Suprapubic skin (tissue), 4 donors: ENCODE measurements around the gene AVPR1B.

Experiments used
- POLR2A ChIP-seq, 2 donors: fragments of 450-650 bp; IDR thresholded peaks; one replicate each; pipeline ENCODE4 v1.6.1; 2017; ENCODE audit warnings: antibody characterized with exemption in 2 of 2, mild to moderate bottlenecking in 2 of 2, moderate library complexity in 2 of 2
- POLR2AphosphoS5 ChIP-seq, 3 donors: sonication (generic); formaldehyde crosslinking; IDR thresholded peaks; one replicate each; pipeline ENCODE4 v1.6.1; 2017; ENCODE audit warnings: antibody characterized with exemption in 3 of 3
- TF ChIP-seq, protein P1 (sequence below), 2 donors: fragments of 200-600 bp in 1 of 2; fragments of 450-650 bp in 1 of 2; sonication (generic) in 1 of 2; IDR thresholded peaks; one replicate each; pipeline ENCODE4 v1.5.1; 2016 to 2019; ENCODE audit warnings: antibody characterized with exemption in 2 of 2, mild to moderate bottlenecking in 1 of 2, moderate library complexity in 1 of 2

DNA sequence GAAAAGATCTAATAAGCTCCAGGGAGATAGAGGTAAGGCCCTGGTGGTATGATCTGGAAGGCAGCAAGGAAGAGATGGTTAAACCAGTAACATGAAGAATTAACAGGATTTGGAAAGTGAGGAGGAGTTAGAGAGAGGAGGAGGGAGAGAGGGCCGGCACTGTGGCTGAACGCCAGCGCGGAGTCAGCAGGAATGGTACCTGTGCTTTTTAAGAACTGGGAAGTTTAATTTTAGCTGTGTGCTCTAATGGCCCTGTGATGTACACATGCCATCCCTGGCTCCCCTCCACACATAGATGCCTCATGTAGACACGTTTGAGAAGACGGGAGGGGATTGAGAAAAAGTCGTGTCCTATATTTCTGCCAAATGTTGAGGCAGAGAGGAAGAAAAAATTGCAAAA, 13.8 kb upstream of the AVPR1B start:
- TF ChIP-seq, protein P1, sequence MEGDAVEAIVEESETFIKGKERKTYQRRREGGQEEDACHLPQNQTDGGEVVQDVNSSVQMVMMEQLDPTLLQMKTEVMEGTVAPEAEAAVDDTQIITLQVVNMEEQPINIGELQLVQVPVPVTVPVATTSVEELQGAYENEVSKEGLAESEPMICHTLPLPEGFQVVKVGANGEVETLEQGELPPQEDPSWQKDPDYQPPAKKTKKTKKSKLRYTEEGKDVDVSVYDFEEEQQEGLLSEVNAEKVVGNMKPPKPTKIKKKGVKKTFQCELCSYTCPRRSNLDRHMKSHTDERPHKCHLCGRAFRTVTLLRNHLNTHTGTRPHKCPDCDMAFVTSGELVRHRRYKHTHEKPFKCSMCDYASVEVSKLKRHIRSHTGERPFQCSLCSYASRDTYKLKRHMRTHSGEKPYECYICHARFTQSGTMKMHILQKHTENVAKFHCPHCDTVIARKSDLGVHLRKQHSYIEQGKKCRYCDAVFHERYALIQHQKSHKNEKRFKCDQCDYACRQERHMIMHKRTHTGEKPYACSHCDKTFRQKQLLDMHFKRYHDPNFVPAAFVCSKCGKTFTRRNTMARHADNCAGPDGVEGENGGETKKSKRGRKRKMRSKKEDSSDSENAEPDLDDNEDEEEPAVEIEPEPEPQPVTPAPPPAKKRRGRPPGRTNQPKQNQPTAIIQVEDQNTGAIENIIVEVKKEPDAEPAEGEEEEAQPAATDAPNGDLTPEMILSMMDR (IDR thresholded peaks at IDR 0.05), result no peak
- no peak for TF ChIP-seq POLR2AphosphoS5 (IDR thresholded peaks at IDR 0.05)
- no peak for TF ChIP-seq POLR2A (IDR thresholded peaks at IDR 0.05)
